Stimulated activated CD4-positive, alpha-beta T cell treated with anti-CD3 and anti-CD28 coated beads, Interleukin-15, amount 100 ng/mL, for 24 hours (primary cell): ENCODE results near the gene SIGMAR1.
"Not testable (repeated sequence)": the region's sequence is repeated elsewhere in the genome, so short reads cannot be mapped to it uniquely, and the experiment has no call there.

Experiments used
- DNase-seq: peaks from one replicate; pipeline ENCODE4 v3.0.0-alpha.2; 2020

Gene SIGMAR1

GRCh38 chr9:34654323-34655051 lies 16.9 kb upstream of the SIGMAR1 start:
- no peak for DNase-seq

GRCh38 chr9:34653151-34654072 lies 15.8 kb upstream of the SIGMAR1 start:
- DNase-seq = no peak

GRCh38 chr9:34652602-34653000 lies 15.0 kb upstream of the SIGMAR1 start:
- DNase-seq = no peak

GRCh38 chr9:34651876-34652601 lies 14.5 kb upstream of the SIGMAR1 start, which contains the start of gene IL11RA:
Gene IL11RA (plus strand): TSS chr9:34652185. CDS start chr9:34655218, 3,033 bp downstream.
- DNase-seq = peak; percentile 80

- no peak for DNase-seq
These were observed 13.7 kb upstream of the SIGMAR1 start for GRCh38 chr9:34651321-34651720.

GRCh38 chr9:34650816-34651215 lies 13.2 kb upstream of the SIGMAR1 start:
- no peak for DNase-seq

- DNase-seq = no peak
These were observed 11.1 kb upstream of the SIGMAR1 start for GRCh38 chr9:34648673-34649072.

- DNase-seq = no peak
These were observed 10.1 kb upstream of the SIGMAR1 start for GRCh38 chr9:34647651-34648050.

- no peak for DNase-seq
These were observed 9.5 kb upstream of the SIGMAR1 start for GRCh38 chr9:34647084-34647403.

- DNase-seq = peak; percentile 99
These were observed 8.9 kb upstream of the SIGMAR1 start, which contains the start of gene GALT for GRCh38 chr9:34646211-34647083. Gene GALT (plus strand): TSS chr9:34646675. CDS start chr9:34646705, 30 bp downstream.

- no peak for DNase-seq
These were observed 7.3 kb upstream of the SIGMAR1 start for GRCh38 chr9:34644766-34645314.

GRCh38 chr9:34642679-34643078 lies 5.1 kb upstream of the SIGMAR1 start:
- no peak for DNase-seq

GRCh38 chr9:34639322-34639721 lies 1.7 kb upstream of the SIGMAR1 start:
- DNase-seq = not testable (repeated sequence)

- DNase-seq = no peak
These were observed 505 bp upstream of the SIGMAR1 start for GRCh38 chr9:34638138-34638445.

GRCh38 chr9:34636791-34637355 lies 714 bp downstream of the SIGMAR1 start:
- peak; percentile 41 for DNase-seq

GRCh38 chr9:34635556-34635955 lies 2.0 kb downstream of the SIGMAR1 start:
- DNase-seq = no peak

- no peak for DNase-seq
These were observed 2.9 kb downstream of the SIGMAR1 start for GRCh38 chr9:34634551-34635248.

GRCh38 chr9:34633851-34634550 lies 3.6 kb downstream of the SIGMAR1 start:
- peak; percentile 81 for DNase-seq

- DNase-seq = no peak
These were observed 4.4 kb downstream of the SIGMAR1 start for GRCh38 chr9:34633166-34633565.

- no peak for DNase-seq
These were observed 7.0 kb downstream of the SIGMAR1 start for GRCh38 chr9:34630402-34631154.
